Astrocyte (in vitro differentiated cells and primary cell): ENCODE data around the gene PDCL2. TPM values are rescaled to one million over a fixed set of nuclear protein-coding genes. Genes with fewer than 3 reads are reported as not detected.
"Not testable (repeated sequence)": the region's sequence is repeated elsewhere in the genome, so short reads cannot be mapped to it uniquely, and the experiment has no call there.

Experiments
- DNase-seq: peaks from one replicate; pipeline ENCODE4 v3.0.0-alpha.2; 2010; ENCODE audit warnings: low read depth
- FAIRE-seq: peaks from 2 replicates; lab custom pipeline; 2011; peaks lifted over from hg19 to GRCh38; lab: Jason Lieb, UNC
- H2AFZ ChIP-seq: 2 replicates; pipeline ENCODE4 v1.6.0; 2012; ENCODE audit warnings: low read depth, low read length, inconsistent platforms
- H3K27ac ChIP-seq: 2 replicates; pipeline ENCODE4 v1.5.1; 2011; ENCODE audit warnings: low read depth, low read length, inconsistent platforms
- H3K27me3 ChIP-seq: 2 replicates; pipeline ENCODE4 v1.6.0; 2011; ENCODE audit warnings: low read length, inconsistent platforms; ENCODE audit not compliant: insufficient read depth
- H3K36me3 ChIP-seq: 2 replicates; pipeline ENCODE4 v1.5.1; 2011; ENCODE audit warnings: low read length, inconsistent platforms; ENCODE audit not compliant: insufficient read depth
- H3K4me1 ChIP-seq: 2 replicates; pipeline ENCODE4 v1.5.1; 2011; ENCODE audit warnings: low read length, inconsistent platforms; ENCODE audit not compliant: insufficient read depth
- H3K4me2 ChIP-seq: 2 replicates; pipeline ENCODE4 v1.6.0; 2012; ENCODE audit warnings: low read length, inconsistent platforms
- H3K4me3 ChIP-seq: 2 replicates; pipeline ENCODE4 v1.5.1; 2011; ENCODE audit warnings: low read depth, mild to moderate bottlenecking, low read length, inconsistent platforms; ENCODE audit not compliant: insufficient read depth
- H3K79me2 ChIP-seq: 2 replicates; pipeline ENCODE4 v1.6.0; 2012; ENCODE audit warnings: mild to moderate bottlenecking, low read length, inconsistent platforms; ENCODE audit not compliant: insufficient read depth
- H3K9ac ChIP-seq: 2 replicates; pipeline ENCODE4 v1.6.0; 2012; ENCODE audit warnings: mild to moderate bottlenecking, low read length, inconsistent platforms
- H3K9me3 ChIP-seq: 2 replicates; pipeline ENCODE4 v1.5.1; 2012; ENCODE audit warnings: low read depth, mild to moderate bottlenecking, low read length, inconsistent platforms; ENCODE audit not compliant: insufficient read depth
- H4K20me1 ChIP-seq: 2 replicates; pipeline ENCODE4 v1.6.0; 2012; ENCODE audit warnings: low read length, inconsistent platforms; ENCODE audit not compliant: insufficient read depth
- H3K27ac Mint-ChIP-seq: one replicate; pipeline ENCODE4 v1.8.0; 2021; ENCODE audit warnings: mild to moderate bottlenecking, mixed read lengths; ENCODE audit not compliant: unreplicated experiment
- H3K27me3 Mint-ChIP-seq: one replicate; pipeline ENCODE4 v1.8.0; 2021; ENCODE audit warnings: low read depth, mixed read lengths; ENCODE audit not compliant: unreplicated experiment
- H3K36me3 Mint-ChIP-seq: one replicate; pipeline ENCODE4 v1.8.0; 2021; ENCODE audit warnings: low read depth, mixed read lengths; ENCODE audit not compliant: unreplicated experiment
- H3K4me1 Mint-ChIP-seq: one replicate; pipeline ENCODE4 v1.8.0; 2021; ENCODE audit warnings: low read depth, mixed read lengths; ENCODE audit not compliant: unreplicated experiment
- H3K4me3 Mint-ChIP-seq: one replicate; pipeline ENCODE4 v1.8.0; 2021; ENCODE audit warnings: mild to moderate bottlenecking, moderate library complexity, mixed read lengths; ENCODE audit not compliant: unreplicated experiment
- H3K9me3 Mint-ChIP-seq: one replicate; pipeline ENCODE4 v1.8.0; 2021; ENCODE audit warnings: mild to moderate bottlenecking, mixed read lengths; ENCODE audit not compliant: unreplicated experiment
- CTCF ChIP-seq: IDR thresholded peaks from 2 replicates; pipeline ENCODE4 v1.5.1; 2011; ENCODE audit warnings: low read depth, mild to moderate bottlenecking, inconsistent platforms, low read length, moderate library complexity; ENCODE audit not compliant: insufficient read depth
- EZH2 ChIP-seq: IDR thresholded peaks from 2 replicates; pipeline ENCODE4 v1.6.1; 2012; ENCODE audit warnings: mild to moderate bottlenecking, low read length, inconsistent platforms; ENCODE audit not compliant: insufficient read depth
- total RNA-seq: library from RNA; stranded (reverse); gene quantifications from 2 replicates; pipeline ENCODE4 v1.2.1, GENCODE V29; 2021

Gene PDCL2
- total RNA-seq, 1 donor from 2014 or later = not detected

- H3K4me3 Mint-ChIP-seq = no peak overlapping the region
Observed at GRCh38 chr4:55634417-55635128, 42.5 kb upstream of the PDCL2 start.

GRCh38 chr4:55633903-55634302 lies 41.9 kb upstream of the PDCL2 start:
- Mint-ChIP-seq H3K27ac (no peak overlapping the region), H3K27me3 (peaks cover 31% of the 10 kb centered on the region), H3K36me3 (no peaks in the 10 kb centered on the region), H3K4me1 (peaks cover 5% of the 10 kb centered on the region), H3K9me3 (peaks cover 4% of the 10 kb centered on the region), H3K4me3 (no peak overlapping the region)
- H3K4me2 ChIP-seq = no peak overlapping the region
- H3K4me3 ChIP-seq = no peak overlapping the region
- no peaks in the 10 kb centered on the region for H3K36me3 ChIP-seq
- no peak overlapping the region for H3K9ac ChIP-seq
- DNase-seq (no peak), FAIRE-seq (no peak)
- H4K20me1 ChIP-seq = no peaks in the 10 kb centered on the region
- no peak for TF ChIP-seq CTCF
- TF ChIP-seq EZH2 = no peak
- H3K4me1 ChIP-seq = peaks cover 9% of the 10 kb centered on the region
- no peak overlapping the region for H2AFZ ChIP-seq
- peaks cover 10% of the 10 kb centered on the region for H3K27me3 ChIP-seq
- no peaks in the 10 kb centered on the region for H3K9me3 ChIP-seq
- no peak overlapping the region for H3K27ac ChIP-seq
- no peaks in the 10 kb centered on the region for H3K79me2 ChIP-seq

More at GRCh38 chr4:55634417-55635128, 42.5 kb upstream of the PDCL2 start:
- Mint-ChIP-seq H3K27ac (no peak overlapping the region), H3K27me3 (peaks cover 31% of the 10 kb centered on the region), H3K36me3 (no peaks in the 10 kb centered on the region), H3K9me3 (peaks cover 4% of the 10 kb centered on the region), H3K4me1 (peaks cover 5% of the 10 kb centered on the region)
- H3K4me2 ChIP-seq = peak overlapping the region; percentile 83
- H3K27me3 ChIP-seq = peaks cover 10% of the 10 kb centered on the region
- H2AFZ ChIP-seq = peak overlapping the region; percentile 57
- no peak overlapping the region for H3K27ac ChIP-seq
- H3K9me3 ChIP-seq = no peaks in the 10 kb centered on the region
- DNase-seq (no peak), FAIRE-seq (no peak)
- H4K20me1 ChIP-seq = no peaks in the 10 kb centered on the region
- peaks cover 9% of the 10 kb centered on the region for H3K4me1 ChIP-seq
- no peaks in the 10 kb centered on the region for H3K36me3 ChIP-seq
- no peak overlapping the region for H3K9ac ChIP-seq
- TF ChIP-seq EZH2 = no peak
- TF ChIP-seq CTCF = no peak
- H3K4me3 ChIP-seq = no peak overlapping the region
- no peaks in the 10 kb centered on the region for H3K79me2 ChIP-seq

- FAIRE-seq (no peak), DNase-seq (no peak)
- H3K79me2 ChIP-seq = no peaks in the 10 kb centered on the region
- H3K27me3 ChIP-seq = no peaks in the 10 kb centered on the region
- no peak overlapping the region for H3K4me3 Mint-ChIP-seq
- no peaks in the 10 kb centered on the region for H3K4me1 ChIP-seq
- H3K27ac Mint-ChIP-seq = no peak overlapping the region
- H3K9ac ChIP-seq = no peak overlapping the region
- no peak overlapping the region for H2AFZ ChIP-seq
- no peak overlapping the region for H3K4me3 ChIP-seq
- H4K20me1 ChIP-seq = no peaks in the 10 kb centered on the region
- no peaks in the 10 kb centered on the region for H3K4me1 Mint-ChIP-seq
- no peak overlapping the region for H3K4me2 ChIP-seq
- H3K27me3 Mint-ChIP-seq = no peaks in the 10 kb centered on the region
- H3K27ac ChIP-seq = no peak overlapping the region
- no peaks in the 10 kb centered on the region for H3K36me3 Mint-ChIP-seq
- no peaks in the 10 kb centered on the region for H3K36me3 ChIP-seq
- TF ChIP-seq CTCF = no peak
- TF ChIP-seq EZH2 = no peak
- H3K9me3 Mint-ChIP-seq = no peaks in the 10 kb centered on the region
- no peaks in the 10 kb centered on the region for H3K9me3 ChIP-seq
Observed at GRCh38 chr4:55625835-55626234, 33.8 kb upstream of the PDCL2 start.

GRCh38 chr4:55624063-55624462 lies 32.0 kb upstream of the PDCL2 start:
- H3K27ac Mint-ChIP-seq, H3K27me3 Mint-ChIP-seq, H3K9ac ChIP-seq, H3K27ac ChIP-seq, H3K4me3 Mint-ChIP-seq, H3K36me3 Mint-ChIP-seq, FAIRE-seq, H2AFZ ChIP-seq, H3K36me3 ChIP-seq, H3K4me2 ChIP-seq, DNase-seq, H3K4me1 ChIP-seq, H4K20me1 ChIP-seq, H3K4me3 ChIP-seq, H3K27me3 ChIP-seq, H3K9me3 Mint-ChIP-seq, H3K4me1 Mint-ChIP-seq, H3K9me3 ChIP-seq, H3K79me2 ChIP-seq: not testable (repeated sequence)
